Activated CD8-positive, alpha-beta memory T cell treated with anti-CD3 and anti-CD28 coated beads, Interleukin-2, amount 50 U/mL, for 4 hours (primary cell): Measurements from ENCODE around the gene ZNF195.
"Not testable (repeated sequence)": the region's sequence is repeated elsewhere in the genome, so short reads cannot be mapped to it uniquely, and the experiment has no call there.

Source experiments
- DNase-seq: peaks from one replicate; pipeline ENCODE4 v3.0.0-alpha.2; 2020

Gene ZNF195

DNA sequence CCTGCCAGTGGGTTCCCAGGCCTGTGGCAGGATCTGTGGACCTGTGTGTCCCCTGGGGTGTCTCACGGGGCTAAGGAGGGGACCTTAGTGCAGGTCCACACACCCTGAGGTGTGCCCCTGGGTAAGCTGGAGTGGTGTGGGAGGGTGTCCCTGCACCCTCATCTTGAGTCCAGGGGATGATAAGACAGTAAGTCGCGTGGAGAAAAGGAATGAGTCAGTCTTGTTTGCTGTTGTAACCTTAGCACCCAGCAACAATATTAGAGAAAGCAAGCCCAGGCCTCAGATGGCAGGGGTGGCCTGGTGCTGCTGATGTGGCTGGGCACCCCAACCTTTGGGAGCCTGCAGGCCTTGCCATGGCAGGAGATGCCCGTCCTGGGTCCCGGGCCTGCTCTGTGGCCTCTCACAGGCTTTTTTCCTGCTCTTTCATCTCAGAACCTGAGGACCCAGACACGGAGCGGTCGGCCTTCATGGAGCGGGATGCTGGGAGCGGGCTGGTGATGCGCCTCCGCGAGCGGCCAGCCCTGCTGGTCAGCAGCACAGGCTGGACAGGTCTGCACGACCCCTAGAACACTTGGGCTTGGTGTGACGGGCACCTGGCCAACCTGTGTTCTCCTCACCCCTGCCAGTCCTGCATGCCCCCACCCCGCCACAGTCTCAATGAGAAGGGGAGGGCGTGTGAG lies 23.4 kb upstream of the ZNF195 start:
- not testable (repeated sequence) for DNase-seq

DNA sequence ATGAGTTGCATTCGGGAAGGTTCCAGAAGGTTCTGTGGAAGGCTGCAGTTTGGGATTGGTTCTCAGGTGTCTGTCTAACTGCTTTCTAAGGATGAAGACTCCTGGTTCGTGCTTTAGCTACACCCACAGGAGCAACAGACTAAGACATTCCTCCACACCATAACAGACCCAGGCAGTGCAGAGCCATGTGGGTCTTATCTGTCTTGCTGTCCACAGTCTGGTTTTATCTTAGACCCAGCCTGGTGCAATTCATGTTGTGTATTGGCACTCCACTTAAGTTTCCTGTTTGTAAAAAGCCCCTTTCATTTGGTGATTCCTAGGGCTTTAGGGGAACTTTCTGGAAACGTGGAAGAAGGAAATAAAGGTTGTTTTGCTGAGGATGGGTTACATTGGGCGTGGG lies 22.1 kb upstream of the ZNF195 start:
- DNase-seq, result not testable (repeated sequence)

DNA sequence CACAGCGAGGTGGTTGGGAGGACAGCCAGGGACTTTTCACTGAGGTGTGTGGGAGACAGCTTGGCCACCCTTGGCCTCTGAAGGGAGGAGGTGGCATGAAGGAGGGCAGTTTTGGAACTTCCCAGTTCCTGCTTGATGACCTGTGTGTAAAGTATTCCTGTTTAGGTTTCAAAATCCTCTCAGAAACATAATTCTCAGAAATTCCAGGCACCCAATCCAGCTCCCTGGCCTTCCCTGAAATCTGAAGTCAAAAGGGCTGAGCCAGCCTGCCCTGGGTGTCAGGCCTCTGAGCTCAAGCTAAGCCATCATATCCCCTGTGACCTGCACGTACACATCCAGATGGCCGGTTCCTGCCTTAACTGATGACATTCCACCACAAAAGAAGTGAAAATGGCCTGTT lies 19.6 kb upstream of the ZNF195 start:
- not testable (repeated sequence) for DNase-seq

DNA sequence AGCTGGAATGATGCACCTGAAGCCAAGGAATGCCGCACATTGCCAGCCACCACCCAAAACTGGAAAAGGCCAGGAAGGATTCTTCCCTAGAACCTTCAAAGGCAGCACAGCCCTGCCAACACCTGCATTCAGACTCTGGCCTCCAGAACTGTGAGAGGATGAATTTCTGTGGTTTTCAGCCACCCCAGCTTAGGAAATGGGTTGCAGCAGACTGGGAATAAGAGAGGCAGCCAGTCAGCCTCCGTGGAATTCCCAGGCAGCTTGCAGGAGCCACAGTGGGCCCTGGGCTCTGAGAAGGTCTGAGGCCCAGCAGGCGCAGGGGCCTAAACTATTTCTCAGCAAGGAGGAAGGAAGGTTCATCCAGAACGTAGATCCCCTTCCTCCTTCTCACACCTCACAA lies 19.2 kb upstream of the ZNF195 start:
- not testable (repeated sequence) for DNase-seq

DNA sequence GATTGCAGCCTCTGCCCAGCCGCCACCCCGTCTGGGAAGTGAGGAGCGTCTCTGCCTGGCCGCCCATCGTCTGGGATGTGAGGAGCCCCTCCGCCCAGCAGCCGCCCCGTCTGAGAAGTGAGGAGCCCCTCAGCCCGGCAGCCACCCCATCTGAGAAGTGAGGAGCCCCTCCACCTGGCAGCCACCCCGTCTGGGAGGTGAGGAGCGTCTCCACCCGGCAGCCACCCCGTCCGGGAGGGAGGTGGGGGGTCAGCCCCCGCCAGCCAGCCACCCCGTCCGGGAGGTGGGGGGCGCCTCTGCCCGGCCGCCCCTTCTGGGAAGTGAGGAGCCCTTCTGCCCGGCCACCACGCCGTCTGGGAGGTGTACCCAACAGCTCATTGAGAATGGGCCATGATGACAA lies 18.3 kb upstream of the ZNF195 start:
- not testable (repeated sequence) for DNase-seq

DNA sequence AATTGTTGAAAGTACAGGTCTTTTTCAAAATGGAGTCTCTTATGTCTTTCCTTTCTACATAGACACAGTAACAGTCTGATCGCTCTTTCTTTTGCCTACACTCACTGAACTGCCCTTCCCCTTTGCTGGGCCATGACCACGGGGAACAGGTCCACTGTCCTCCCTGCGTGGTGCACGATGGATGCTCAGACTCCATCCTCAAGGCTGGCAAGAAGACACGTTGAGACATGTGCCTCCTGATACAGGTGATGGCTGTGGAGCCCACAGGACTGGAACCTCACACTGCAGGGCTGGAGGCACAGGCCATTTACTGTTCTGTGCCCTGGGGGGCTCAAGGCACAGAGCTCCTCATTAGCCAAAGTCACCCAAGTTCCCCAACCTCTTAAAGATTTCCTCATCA lies 16.5 kb upstream of the ZNF195 start:
- not testable (repeated sequence) for DNase-seq

DNA sequence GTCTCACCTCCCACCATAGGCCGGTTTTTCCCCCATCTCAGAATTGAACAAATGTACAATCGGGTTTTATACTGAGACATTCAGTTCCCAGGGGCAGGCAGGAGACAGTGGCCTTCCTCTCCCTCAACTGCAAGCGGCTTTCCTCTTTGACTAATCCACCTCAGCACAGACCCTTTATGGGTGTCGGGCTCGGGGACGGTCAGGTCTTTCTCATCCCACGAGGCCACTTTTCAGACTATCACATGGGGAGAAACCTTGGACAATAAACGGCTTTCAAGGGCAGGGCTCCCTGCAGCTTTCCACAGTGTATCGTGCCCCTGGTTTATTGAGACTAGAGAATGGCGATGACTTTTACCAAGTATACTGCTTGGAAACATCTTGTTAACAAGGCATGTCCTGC lies 16.0 kb upstream of the ZNF195 start:
- DNase-seq, result not testable (repeated sequence)

DNA sequence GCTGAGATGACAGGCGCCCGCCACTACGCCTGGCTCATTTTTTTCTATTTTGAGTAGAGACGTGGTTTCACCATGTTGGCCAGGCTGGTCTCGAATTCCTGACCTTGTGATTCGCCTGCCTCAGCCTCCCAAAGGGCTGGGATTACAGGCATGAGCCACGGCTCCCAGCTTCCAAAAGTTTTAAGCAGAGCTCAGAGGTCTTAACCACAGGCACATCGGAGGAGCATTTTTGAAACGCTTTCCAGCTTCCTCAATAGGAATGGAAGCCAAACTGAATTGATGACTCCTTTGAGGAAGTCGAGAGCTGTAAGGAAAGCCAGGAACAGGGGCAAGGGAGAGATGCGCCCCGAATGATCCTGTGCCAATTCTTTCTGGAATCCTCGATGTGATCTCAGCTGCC lies 14.5 kb upstream of the ZNF195 start:
- not testable (repeated sequence) for DNase-seq

DNA sequence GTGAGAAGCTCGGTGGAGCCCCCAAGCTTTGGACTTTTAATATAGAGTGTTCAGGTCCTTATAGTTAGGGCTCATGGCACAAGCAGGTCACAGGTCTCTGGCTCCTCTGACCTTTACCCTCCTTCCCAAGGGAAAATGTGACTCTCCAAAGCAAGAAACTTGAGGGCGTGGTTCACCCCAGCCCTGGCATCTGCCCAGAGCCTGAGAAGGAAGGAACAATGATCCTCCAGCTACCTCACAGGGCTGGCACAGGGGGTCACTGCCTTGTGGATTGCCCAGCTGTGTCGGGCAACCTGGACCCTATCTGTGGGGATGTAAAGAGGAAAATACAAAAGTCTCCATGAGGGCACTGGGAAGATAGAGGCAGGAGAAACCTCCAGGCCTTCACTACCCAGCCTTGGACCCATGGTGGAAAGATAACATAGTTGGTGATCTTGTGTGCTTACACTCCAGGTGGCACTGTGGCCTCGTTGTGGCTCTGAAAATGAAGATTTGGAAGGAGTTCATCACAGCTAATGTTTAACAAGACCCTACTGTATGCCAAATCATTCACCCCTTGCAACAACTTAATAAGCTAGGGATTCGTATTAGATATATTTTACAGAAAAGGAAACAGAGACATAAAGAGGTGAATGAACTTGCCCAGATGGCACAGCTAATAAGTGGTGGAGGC lies 3.8 kb upstream of the ZNF195 start:
- DNase-seq, result no peak

DNA sequence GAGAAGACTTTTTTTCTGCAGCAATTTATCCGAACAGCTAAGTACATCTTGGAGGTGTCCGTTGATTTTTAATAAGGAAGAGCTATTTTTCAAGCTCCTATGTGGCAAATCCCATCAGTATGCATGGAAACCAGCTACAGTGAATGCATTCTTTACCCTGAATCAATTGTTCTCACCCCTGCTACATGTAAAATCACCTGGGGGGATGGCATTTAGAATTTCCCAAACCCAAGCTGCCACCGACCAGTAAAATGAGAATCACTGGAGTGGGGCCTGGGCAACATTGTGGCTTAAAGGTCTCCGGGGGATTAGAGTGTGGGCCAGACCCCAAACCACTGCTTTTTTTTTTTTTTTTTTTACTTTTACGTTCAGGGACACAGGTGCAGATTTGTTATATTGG lies 2.8 kb upstream of the ZNF195 start:
- DNase-seq, result no peak

DNA sequence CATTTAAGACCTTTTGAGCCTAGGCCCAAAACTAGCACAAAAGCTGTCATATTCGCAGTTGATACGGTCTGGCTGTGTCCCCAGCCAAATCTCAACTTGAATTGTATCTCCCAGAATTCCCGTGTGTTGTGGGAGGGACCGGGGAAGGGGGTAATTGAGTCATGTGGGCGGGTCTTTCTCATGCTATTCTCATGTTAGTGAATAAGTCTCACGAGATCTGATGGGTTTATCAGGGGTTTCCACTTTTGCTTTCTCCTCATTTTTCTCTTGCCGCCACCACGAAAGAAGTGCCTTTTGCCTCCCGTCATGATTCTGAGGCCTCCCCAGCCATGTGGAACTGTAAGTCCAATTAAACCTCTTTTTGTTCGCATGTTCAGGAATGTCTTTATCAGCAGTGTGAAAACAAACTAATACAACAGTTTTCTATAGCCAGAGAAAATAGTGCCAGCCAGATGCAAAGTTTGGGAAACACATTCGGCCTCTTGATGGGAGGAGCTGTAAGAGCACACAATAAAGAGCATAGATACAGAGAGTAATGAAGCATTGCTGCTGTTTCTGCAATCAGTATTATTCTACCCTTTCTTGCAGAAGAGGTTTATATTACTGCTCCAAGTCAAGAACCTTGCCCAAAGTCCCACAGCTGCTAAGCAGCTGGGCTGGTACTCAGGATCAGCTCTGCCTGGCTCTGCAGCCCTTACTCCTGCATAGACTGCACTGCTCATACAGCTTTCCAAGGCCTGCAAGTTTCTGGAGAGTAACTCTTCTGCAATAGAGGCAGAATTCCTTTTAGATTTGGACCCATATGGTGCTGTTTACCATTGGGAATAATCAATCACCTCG lies 2.0 kb upstream of the ZNF195 start:
- no peak for DNase-seq

DNA sequence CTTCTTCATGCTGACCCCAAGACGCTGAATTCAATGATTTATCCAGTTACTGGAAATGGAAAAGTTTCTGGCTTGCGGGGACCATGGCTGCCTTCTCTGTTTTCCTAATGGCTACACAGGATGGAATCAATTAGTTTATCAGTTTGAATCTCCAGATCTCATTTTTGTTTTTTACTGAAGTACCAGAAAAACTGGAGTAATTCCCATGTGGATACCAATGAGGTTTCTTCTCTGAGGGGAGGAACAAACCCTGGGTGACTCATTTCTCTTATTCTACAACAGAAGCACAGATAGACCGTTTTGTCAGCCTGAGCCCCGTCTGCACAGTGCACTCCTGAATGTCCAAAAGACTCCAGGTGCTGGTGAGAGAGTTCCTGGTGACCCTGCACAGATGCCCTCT lies 3.4 kb downstream of the ZNF195 start:
- no peak for DNase-seq

DNA sequence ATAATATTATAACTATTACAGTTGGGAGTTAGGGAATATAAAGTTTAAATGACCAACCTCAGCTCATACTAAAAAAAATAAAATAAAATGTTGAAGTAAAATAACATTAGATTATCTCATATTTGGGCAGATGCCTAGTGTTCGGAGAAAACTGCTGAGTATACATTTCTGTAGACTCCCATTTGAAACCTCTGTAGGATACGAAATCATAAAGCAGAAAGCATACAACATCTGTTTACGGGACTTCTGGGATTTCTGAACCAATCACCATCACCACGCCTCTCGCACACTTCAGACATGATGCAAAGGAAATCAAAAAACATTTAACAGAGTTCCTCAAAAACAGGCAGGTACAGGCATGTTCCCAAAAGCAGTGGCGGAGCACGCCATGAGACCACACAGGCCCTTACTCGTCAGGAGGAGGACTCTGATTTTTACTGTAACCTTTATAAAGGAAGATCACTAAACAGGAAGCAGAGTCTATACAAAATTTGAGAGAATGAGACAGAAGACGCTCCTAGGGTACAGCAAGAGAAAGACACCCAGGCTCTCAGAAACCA lies 8.6 kb downstream of the ZNF195 start:
- no peak for DNase-seq

DNA sequence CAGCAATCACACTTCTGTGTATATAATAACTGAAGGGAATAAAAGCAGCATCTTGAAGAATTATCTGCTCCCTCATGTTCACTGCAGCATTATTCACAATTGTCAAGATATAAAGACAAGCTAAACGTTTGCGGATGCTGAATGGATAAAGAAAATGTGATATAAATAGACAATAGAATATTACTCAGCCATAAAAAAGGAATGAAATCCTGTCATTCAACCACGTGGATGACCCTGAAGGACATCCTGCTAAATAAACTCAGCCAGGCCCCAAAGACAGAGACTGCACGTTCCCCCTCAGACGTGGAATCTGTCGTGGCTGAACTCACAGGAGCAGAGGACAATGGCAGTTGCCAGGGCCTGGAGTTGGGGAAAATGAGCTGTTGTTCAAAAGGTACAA lies 9.6 kb downstream of the ZNF195 start:
- DNase-seq, result no peak

DNA sequence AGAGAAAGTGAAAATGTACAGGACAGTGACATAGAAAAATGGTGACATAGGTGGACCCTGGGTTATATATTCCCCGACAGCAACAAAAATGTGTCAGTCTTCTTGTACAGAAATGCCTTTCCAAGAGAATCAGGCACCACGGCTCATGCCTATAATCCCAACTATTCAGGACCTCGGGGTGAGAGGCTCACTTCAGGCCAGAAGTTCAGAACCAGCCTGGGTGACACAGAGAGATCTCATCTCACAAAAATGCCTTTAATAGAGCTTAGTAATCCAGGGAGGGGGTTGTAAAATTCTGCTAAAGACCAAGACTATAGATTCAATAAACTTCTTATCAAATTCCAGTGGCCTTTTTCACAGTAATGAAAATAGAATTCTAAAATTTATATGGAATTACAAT lies 10.7 kb downstream of the ZNF195 start:
- no peak for DNase-seq

DNA sequence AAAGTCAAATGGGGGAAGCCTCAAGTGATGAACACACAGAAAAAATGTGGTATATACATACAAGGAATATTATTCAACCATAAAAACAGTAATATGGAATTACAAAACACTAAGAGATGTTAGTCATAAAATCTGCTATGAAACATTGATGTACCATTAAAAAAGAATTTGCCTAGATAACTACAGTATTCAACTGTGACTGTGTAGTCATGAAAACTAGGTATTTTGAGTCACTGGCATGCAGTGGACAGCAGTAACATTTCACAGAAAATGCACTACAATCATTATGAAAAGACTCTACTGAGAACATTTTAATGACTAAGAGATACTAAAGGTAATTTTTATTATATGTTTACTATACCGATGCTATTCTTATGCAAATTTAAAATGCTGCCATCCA lies 11.7 kb downstream of the ZNF195 start:
- no peak for DNase-seq

DNA sequence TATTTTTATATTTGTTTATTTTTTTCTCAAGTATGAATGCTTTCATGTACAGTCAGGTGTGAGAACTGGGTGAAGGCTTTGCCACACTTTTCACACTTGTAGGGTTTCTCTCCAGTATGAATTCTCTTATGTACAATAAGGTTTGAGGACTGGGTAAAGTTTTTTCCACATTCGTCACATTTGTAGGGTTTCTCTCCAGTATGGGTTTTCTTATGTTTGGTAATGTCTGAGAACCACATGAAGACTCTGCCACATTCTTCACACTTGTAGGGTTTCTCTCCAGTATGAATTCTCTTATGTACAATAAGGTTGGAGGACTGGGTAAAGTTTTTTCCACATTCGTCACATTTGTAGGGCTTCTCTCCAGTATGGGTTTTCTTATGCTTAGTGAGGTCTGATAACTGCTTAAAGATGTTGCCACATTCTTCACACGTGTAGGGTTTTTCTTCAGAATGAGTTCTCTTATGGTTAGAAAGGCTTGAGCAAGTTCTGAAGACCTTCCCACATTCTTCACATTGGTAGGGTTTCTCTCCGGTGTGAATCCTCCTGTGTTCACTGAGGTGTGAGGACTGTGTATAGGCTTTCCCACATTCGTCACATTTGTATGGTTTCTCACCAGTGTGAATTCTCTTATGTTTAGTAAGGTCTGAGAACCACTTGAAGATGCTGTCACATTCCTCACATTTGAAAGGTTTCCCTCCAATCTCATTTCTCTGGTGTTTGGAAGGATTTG lies 19.7 kb downstream of the ZNF195 start:
- DNase-seq, result no peak

DNA sequence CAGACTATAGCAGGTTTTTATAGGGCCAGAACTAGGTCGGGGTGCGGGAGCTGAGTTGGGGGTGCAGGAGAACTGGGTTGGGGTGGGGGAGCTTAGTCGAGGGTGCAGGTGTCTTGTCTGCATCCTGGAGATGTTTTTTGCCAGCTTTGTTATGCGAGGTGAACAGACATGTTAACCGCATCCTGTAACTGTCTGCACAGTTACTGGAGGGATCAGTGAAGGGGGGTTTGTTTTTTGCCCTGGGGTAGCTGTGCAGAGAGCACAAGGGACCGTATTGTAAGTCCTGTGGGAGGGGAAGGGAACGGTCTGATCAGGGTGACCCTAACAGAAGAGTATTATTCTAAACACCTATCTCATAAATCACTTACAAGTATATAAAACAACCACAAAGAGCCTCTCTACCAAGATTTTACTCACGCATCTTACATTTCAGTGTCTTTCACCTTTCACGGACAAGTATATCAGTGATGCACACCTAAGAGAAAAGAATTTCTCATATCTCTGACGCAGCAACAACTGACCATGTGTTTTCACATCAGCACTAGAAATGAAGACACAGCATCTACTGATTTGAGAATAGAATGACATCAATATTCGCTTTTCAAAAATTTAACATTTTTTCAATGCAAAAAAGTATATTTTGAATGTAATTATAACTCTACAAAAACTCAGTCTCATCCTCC lies 20.8 kb downstream of the ZNF195 start:
- no peak for DNase-seq

DNA sequence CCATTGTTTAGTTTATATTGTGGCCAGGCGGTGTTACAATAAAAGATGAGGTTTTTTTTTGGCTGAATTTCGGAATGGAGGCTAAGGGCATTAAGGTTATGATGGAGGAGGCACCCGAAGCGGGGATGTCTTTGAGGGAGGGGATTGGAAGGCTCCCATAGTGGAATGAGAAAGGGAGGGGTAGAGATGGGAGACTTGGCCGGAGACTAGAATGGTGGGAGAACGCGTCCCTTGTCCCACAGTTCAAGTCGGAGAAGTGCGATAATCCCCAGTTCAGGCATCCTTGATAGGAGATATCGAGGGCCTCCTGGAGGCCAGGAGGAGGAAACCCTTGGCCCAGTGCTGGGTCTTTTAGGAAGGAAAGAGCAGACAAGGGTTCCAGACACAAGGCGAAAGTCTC lies 21.6 kb downstream of the ZNF195 start:
- DNase-seq, result no peak

DNA sequence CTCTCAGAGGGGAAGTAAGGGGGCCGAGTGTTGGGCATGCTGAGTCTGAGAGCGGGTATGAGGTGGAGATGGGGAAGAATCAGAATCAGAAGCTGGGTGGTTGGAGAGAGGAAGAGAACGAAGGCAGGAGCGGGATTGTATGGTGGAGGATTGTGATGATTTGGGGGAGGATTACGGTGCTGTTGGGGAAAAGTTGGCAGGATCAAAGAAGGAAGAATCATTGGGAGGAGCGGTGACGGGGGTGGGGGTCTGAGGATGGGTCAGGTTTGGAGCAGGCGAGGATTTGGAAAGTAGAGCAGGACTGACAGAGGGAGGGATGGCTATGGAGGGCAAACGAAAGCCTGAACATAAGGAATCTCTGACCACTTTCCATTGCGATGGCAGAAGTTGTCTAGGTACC lies 22.1 kb downstream of the ZNF195 start:
- DNase-seq, result no peak

DNA sequence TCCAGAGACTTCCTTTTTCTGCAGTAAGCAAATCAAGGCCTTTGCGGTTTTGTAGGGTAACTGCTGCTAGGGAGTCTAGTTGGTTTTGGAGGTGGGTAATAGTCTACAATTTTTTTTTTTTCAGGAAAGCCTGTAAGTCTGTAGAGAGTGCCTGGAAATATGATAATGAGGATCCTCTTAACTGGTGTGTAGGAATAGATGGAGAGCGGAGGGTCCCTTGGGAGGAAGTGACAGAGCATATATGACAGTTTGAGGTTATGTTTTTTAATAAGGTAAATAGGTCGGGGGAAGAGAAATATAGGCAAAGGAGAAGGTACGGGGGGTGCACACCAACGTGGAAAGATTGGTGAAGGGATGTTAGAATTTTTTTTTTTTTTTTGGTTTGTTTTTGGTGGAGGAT lies 25.9 kb downstream of the ZNF195 start:
- DNase-seq, result no peak

DNA sequence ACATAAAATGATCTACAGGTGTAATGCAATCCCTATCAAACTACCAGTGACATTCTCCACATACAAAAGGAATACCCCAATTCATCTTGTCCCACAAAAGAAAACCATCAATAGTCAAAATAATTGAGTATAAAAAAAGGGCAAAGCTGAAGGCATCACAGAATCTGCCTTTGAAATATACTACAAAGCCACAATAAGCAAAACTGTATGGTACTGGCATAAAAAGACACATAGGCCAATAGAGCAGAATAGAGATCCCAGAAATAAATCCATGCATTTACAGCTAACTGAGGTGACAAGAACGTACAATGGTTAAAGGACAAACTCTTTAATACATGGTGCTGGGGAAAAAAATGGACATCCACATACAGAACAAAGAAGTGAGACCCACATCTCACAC lies 31.8 kb downstream of the ZNF195 start:
- no peak for DNase-seq
